HCT116 (cell line): ENCODE results near the gene AMOTL1. TPM values are rescaled to one million over a fixed set of nuclear protein-coding genes. Genes with fewer than 3 reads are reported as not detected.

Source experiments
- ATAC-seq: fragments of 200-7000 bp; cut with Tn5 transposase; 2 replicates; pipeline ENCODE4 v1.9.1; 2020; ENCODE audit warnings: mild to moderate bottlenecking, moderate library complexity
- BruUV-seq: library from RNA; stranded (reverse); fragments of 400-500 nt; replicated peaks from 2 replicates; lab custom pipeline; 2021; lab: Mats Ljungman, UMichigan
- CTCF ChIA-PET: fragments of 300-600 bp; sonication (Branson Sonifier 250); formaldehyde crosslinking; loops from one replicate; lab custom pipeline; 2021; ENCODE audit warnings: antibody characterized with exemption; lab: Charles Lee
- POLR2A ChIA-PET: fragments of 300-600, 350-600 bp; sonication (Branson Sonifier 250); formaldehyde crosslinking; loops from one replicate; lab custom pipeline; 2021; ENCODE audit warnings: antibody characterized with exemption; lab: Charles Lee
- RAD21 ChIA-PET, 2 experiments: fragments of 300-600 bp; sonication (Branson Sonifier 250); formaldehyde crosslinking; loops; one replicate each; lab custom pipeline; 2023; ENCODE audit warnings: low total read pairs in 2 of 2; ENCODE audit not compliant: uncharacterized antibody in 2 of 2, unreplicated experiment in 2 of 2, low non-redundant PET in 1 of 2; lab: Charles Lee
- DNase-seq: peaks from one replicate; pipeline ENCODE4 v3.0.0-alpha.2; 2010; ENCODE audit warnings: low read depth, low spot score
- H2AFZ ChIP-seq: fragments of 200-600 bp; shearing (Covaris generic), sonication (generic); 2 replicates; pipeline ENCODE4 v1.6.1; 2017; ENCODE audit warnings: low read depth, mixed run types, mixed read lengths, antibody characterized with exemption, low read length; ENCODE audit not compliant: poor library complexity, severe bottlenecking
- H3K27ac ChIP-seq: 2 replicates; pipeline ENCODE4 v1.5.1; 2012; ENCODE audit warnings: low read depth, low read length
- H3K27me3 ChIP-seq: fragments of 200-600 bp; sonication (generic); 2 replicates; pipeline ENCODE4 v1.6.1; 2016; ENCODE audit warnings: mixed run types, low read length, mixed read lengths; ENCODE audit not compliant: insufficient read depth
- H3K36me3 ChIP-seq, 2 experiments: fragments of 200-500 bp in 1 of 2; fragments of 200-600 bp in 1 of 2; sonication (Bioruptor generic) in 1 of 2; sonication (generic) in 1 of 2; 2 replicates each; pipeline versions ENCODE4 v1.5.1 to v1.6.1; 2014 to 2016; ENCODE audit warnings: low read length in 2 of 2, inconsistent platforms in 1 of 2, mixed read lengths in 1 of 2, mixed run types in 1 of 2; ENCODE audit not compliant: insufficient read depth in 2 of 2, control insufficient read depth in 1 of 2
- H3K4me1 ChIP-seq, 2 experiments: fragments of 200-600 bp in 1 of 2; sonication (generic) in 1 of 2; 2 replicates each; pipeline versions ENCODE4 v1.5.1 to v1.6.1; 2012 to 2017; ENCODE audit warnings: low read length in 2 of 2, inconsistent platforms in 1 of 2, mild to moderate bottlenecking in 1 of 2, mixed read lengths in 1 of 2, mixed run types in 1 of 2, moderate library complexity in 1 of 2; ENCODE audit not compliant: insufficient read depth in 2 of 2, control insufficient read depth in 1 of 2
- H3K4me2 ChIP-seq: fragments of 200-600 bp; sonication (generic); 2 replicates; pipeline ENCODE4 v1.6.1; 2017; ENCODE audit warnings: mixed run types, low read length, mixed read lengths
- H3K4me3 ChIP-seq, 2 experiments: fragments of 200-600 bp in 1 of 2; sonication (generic) in 1 of 2; replicated peaks in 1 of 2; 2 replicates each; pipeline ENCODE4 v1.5.1; 2011 to 2016; ENCODE audit warnings: low read length in 2 of 2, control low read depth in 1 of 2, low read depth in 1 of 2, mild to moderate bottlenecking in 1 of 2, mixed read lengths in 1 of 2, mixed run types in 1 of 2
- H3K79me2 ChIP-seq: fragments of 200-600 bp; sonication (generic); 2 replicates; pipeline ENCODE4 v1.6.1; 2017; ENCODE audit warnings: mild to moderate bottlenecking, mixed run types, low read length, moderate library complexity, mixed read lengths; ENCODE audit not compliant: insufficient read depth
- H3K9ac ChIP-seq: fragments of 200-600 bp; sonication (generic); 2 replicates; pipeline ENCODE4 v1.6.1; 2016; ENCODE audit warnings: low read length, mixed read lengths
- H3K9me2 ChIP-seq: fragments of 200-600 bp; sonication (generic), shearing (Covaris generic); 2 replicates; pipeline ENCODE4 v1.6.1; 2017; ENCODE audit warnings: mixed run types, mild to moderate bottlenecking, moderate library complexity; ENCODE audit not compliant: insufficient read depth
- H3K9me3 ChIP-seq, 2 experiments: fragments of 200-500 bp in 1 of 2; fragments of 200-600 bp in 1 of 2; sonication (Bioruptor generic) in 1 of 2; sonication (generic) in 1 of 2; 2 replicates each; pipeline ENCODE4 v1.6.1; 2014 to 2017; ENCODE audit warnings: low read length in 2 of 2, mixed read lengths in 2 of 2, inconsistent platforms in 1 of 2, low read depth in 1 of 2, mild to moderate bottlenecking in 1 of 2, mixed run types in 1 of 2, moderate library complexity in 1 of 2; ENCODE audit not compliant: control insufficient read depth in 1 of 2, insufficient read depth in 1 of 2
- H4K20me1 ChIP-seq: fragments of 200-600 bp; sonication (generic), shearing (Covaris generic); 2 replicates; pipeline ENCODE4 v1.6.1; 2017; ENCODE audit warnings: mixed run types, mild to moderate bottlenecking, moderate library complexity; ENCODE audit not compliant: insufficient read depth
- CBX3 ChIP-seq: IDR thresholded peaks from 2 replicates; pipeline ENCODE4 v1.6.1; 2012; ENCODE audit warnings: low read depth
- CEBPB ChIP-seq: IDR thresholded peaks from 2 replicates; pipeline ENCODE4 v1.6.1; 2012; ENCODE audit warnings: low read depth
- EGR1 ChIP-seq: IDR thresholded peaks from 2 replicates; pipeline ENCODE4 v1.6.1; 2012; ENCODE audit warnings: low read depth
- ELF1 ChIP-seq: IDR thresholded peaks from 2 replicates; pipeline ENCODE4 v1.6.1; 2012; ENCODE audit warnings: low read depth, borderline replicate concordance
- FOSL1 ChIP-seq: IDR thresholded peaks from 2 replicates; pipeline ENCODE4 v1.6.1; 2012; ENCODE audit warnings: low read depth
- POLR2A ChIP-seq: IDR thresholded peaks from 2 replicates; pipeline ENCODE4 v1.7.0; 2011; ENCODE audit warnings: borderline replicate concordance; ENCODE audit not compliant: insufficient read depth, insufficient read length; ENCODE audit errors: extremely low read depth
- POLR2AphosphoS5 ChIP-seq: IDR thresholded peaks from 2 replicates; pipeline ENCODE4 v1.6.1; 2011; ENCODE audit warnings: mild to moderate bottlenecking, low read depth, low read length, moderate library complexity
- RAD21 ChIP-seq: IDR thresholded peaks from 2 replicates; pipeline ENCODE4 v1.6.1; 2012; ENCODE audit warnings: low read depth, mild to moderate bottlenecking
- SIN3A ChIP-seq: IDR thresholded peaks from 2 replicates; pipeline ENCODE4 v1.6.1; 2012; ENCODE audit warnings: low read depth
- SP1 ChIP-seq: IDR thresholded peaks from 2 replicates; pipeline ENCODE4 v1.6.1; 2012; ENCODE audit warnings: low read depth
- SRF ChIP-seq: IDR thresholded peaks from 2 replicates; pipeline ENCODE4 v1.6.1; 2012; ENCODE audit warnings: low read depth
- TCF7L2 ChIP-seq: IDR thresholded peaks from 2 replicates; pipeline ENCODE4 v1.7.0; 2011; ENCODE audit warnings: borderline replicate concordance, inconsistent platforms; ENCODE audit not compliant: insufficient read depth, insufficient read length; ENCODE audit errors: extremely low read depth
- YY1 ChIP-seq: IDR thresholded peaks from 2 replicates; pipeline ENCODE4 v1.6.1; 2011; ENCODE audit warnings: low read length, low read depth, moderate library complexity, mild to moderate bottlenecking; ENCODE audit not compliant: insufficient replicate concordance; ENCODE audit errors: extremely low read depth
- ZFX ChIP-seq: fragments of 450-650 bp; IDR thresholded peaks from 2 replicates; pipeline ENCODE4 v1.6.1; 2017
- ZNF274 ChIP-seq: fragments of 200-500 bp; sonication (Bioruptor generic); IDR thresholded peaks from 2 replicates; pipeline ENCODE4 v1.6.1; 2014; ENCODE audit warnings: mild to moderate bottlenecking, low read depth, low read length, inconsistent platforms
- intact Hi-C: fragments of 100-400 bp; cut with micrococcal nuclease; formaldehyde crosslinking; loops from 2 replicates; pipeline ENCODE4 v1.10.0; 2022
- total RNA-seq: library from RNA; stranded (reverse); gene quantifications from one replicate; pipeline ENCODE4 v1.2.1, GENCODE V29; 2021; ENCODE audit not compliant: unreplicated experiment
- TF ChIP-seq, protein P1 (sequence below): IDR thresholded peaks from 2 replicates; pipeline ENCODE4 v1.6.1; 2011; ENCODE audit warnings: mild to moderate bottlenecking, low read length, moderate library complexity; ENCODE audit not compliant: insufficient replicate concordance; ENCODE audit errors: extremely low read depth
- TF ChIP-seq, protein P2 (sequence below), 3 experiments: fragments of 200-600 bp in 1 of 3; sonication (generic) in 1 of 3; IDR thresholded peaks in 2 of 3; conservative IDR thresholded peaks in 1 of 3; 2 replicates each; pipeline ENCODE4 v1.5.1; 2012 to 2017; ENCODE audit warnings: low read depth in 2 of 3, low read length in 2 of 3, antibody characterized with exemption in 1 of 3, borderline replicate concordance in 1 of 3, control low read depth in 1 of 3, mild to moderate bottlenecking in 1 of 3, mixed read lengths in 1 of 3, mixed run types in 1 of 3, moderate library complexity in 1 of 3; ENCODE audit not compliant: insufficient read depth in 1 of 3
- TF ChIP-seq, protein P3 (sequence below): IDR thresholded peaks from 2 replicates; pipeline ENCODE4 v1.6.1; 2012
- TF ChIP-seq, protein P4 (sequence below): IDR thresholded peaks from 2 replicates; pipeline ENCODE4 v1.6.1; 2012; ENCODE audit warnings: low read depth

The AMOTL1 gene
- total RNA-seq, 1 experiment from 2014 or later = 27.6 TPM

DNA sequence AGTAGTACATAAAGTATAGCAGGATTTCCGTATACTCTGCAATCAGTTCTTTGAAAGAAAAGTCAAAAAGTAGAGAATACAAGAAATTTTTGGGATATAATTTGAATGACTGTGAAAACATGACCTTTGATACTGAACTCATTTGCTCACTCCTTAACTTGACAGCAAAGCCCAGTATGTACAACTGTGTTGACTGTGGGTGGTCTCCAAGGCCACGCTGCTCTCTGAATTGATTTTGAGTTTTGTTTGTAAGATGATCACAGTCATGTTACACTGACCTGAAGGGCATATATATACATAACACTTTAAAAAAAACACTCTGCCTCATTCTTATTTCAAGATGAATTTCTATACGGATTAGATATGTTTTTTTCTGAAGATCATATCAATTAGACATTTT lies 9.5 kb upstream of the AMOTL1 start (continued):
- TF ChIP-seq RAD21 = no peak
- no peak for TF ChIP-seq POLR2A
- TF ChIP-seq SP1 = no peak
- TF ChIP-seq TCF7L2 = no peak
- no peak for TF ChIP-seq ZFX
- no peak for TF ChIP-seq CBX3
- no peak for TF ChIP-seq YY1
- TF ChIP-seq CEBPB = no peak
- TF ChIP-seq EGR1 = no peak

DNA sequence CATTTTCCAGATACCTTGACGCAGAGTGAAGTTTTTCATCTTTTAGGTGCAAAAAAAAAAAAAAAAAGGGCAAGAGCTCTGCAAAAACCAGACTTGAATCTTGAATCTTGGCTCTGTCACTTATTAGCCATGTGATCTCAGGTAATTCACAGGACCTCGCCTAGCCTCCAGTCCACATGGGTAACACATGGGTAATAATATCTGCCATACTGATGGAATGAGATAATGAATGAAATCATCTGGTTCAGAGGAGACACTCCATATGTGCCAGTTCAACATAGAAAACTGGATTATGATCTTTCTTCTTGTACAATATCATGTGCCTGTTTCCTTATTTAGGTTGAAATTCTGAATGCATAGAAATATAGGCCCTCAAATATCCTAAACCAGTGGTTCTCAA lies 8.6 kb upstream of the AMOTL1 start:
- no peak overlapping the region for H3K27ac ChIP-seq
- no peak overlapping the region for H2AFZ ChIP-seq
- H3K36me3 ChIP-seq = no peaks in the 10 kb centered on the region
- no peaks in the 10 kb centered on the region for H3K9me3 ChIP-seq
- no peaks in the 10 kb centered on the region for H3K9me2 ChIP-seq
- H3K4me3 ChIP-seq = no peak overlapping the region
- H3K9ac ChIP-seq = no peak overlapping the region
- intact Hi-C loops = no loop called here
- no peaks in the 10 kb centered on the region; a peak in 1 of 4 replicates for H3K4me1 ChIP-seq
- BruUV-seq = no TSS peak
- POLR2A ChIA-PET = interaction anchor here (0.6 kb wide), 1 partner anchor 300 kb away, joined by 3 read pairs; no protein-coding TSS in a partner anchor
- no peak for DNase-seq
- RAD21 ChIA-PET = no interaction called here
- CTCF ChIA-PET = interaction anchor here (0.7 to 1.5 kb wide), 2 partner anchors 21 to 136 kb away, joined by 3 to 4 read pairs; no protein-coding TSS in a partner anchor
- no peak for ATAC-seq
- H4K20me1 ChIP-seq = no peaks in the 10 kb centered on the region
- H3K27me3 ChIP-seq = no peaks in the 10 kb centered on the region
- no peak overlapping the region for H3K4me2 ChIP-seq
- H3K79me2 ChIP-seq = no peaks in the 10 kb centered on the region
- TF ChIP-seq CBX3 = no peak
- TF ChIP-seq, protein P1, sequence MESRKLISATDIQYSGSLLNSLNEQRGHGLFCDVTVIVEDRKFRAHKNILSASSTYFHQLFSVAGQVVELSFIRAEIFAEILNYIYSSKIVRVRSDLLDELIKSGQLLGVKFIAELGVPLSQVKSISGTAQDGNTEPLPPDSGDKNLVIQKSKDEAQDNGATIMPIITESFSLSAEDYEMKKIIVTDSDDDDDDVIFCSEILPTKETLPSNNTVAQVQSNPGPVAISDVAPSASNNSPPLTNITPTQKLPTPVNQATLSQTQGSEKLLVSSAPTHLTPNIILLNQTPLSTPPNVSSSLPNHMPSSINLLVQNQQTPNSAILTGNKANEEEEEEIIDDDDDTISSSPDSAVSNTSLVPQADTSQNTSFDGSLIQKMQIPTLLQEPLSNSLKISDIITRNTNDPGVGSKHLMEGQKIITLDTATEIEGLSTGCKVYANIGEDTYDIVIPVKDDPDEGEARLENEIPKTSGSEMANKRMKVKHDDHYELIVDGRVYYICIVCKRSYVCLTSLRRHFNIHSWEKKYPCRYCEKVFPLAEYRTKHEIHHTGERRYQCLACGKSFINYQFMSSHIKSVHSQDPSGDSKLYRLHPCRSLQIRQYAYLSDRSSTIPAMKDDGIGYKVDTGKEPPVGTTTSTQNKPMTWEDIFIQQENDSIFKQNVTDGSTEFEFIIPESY = no peak
- TF ChIP-seq ZNF274 = no peak
- TF ChIP-seq, protein P2, sequence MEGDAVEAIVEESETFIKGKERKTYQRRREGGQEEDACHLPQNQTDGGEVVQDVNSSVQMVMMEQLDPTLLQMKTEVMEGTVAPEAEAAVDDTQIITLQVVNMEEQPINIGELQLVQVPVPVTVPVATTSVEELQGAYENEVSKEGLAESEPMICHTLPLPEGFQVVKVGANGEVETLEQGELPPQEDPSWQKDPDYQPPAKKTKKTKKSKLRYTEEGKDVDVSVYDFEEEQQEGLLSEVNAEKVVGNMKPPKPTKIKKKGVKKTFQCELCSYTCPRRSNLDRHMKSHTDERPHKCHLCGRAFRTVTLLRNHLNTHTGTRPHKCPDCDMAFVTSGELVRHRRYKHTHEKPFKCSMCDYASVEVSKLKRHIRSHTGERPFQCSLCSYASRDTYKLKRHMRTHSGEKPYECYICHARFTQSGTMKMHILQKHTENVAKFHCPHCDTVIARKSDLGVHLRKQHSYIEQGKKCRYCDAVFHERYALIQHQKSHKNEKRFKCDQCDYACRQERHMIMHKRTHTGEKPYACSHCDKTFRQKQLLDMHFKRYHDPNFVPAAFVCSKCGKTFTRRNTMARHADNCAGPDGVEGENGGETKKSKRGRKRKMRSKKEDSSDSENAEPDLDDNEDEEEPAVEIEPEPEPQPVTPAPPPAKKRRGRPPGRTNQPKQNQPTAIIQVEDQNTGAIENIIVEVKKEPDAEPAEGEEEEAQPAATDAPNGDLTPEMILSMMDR (IDR thresholded peaks at IDR 0.05 in 2 of 3, conservative IDR thresholded peaks at IDR 0.05 in 1 of 3; ENCODE audit: borderline replicate concordance in 1 of 3, insufficient read depth in 1 of 3, low read depth in 2 of 3, low read length in 2 of 3) = no peak
- TF ChIP-seq EGR1 = no peak
- no peak for TF ChIP-seq ELF1
- TF ChIP-seq, protein P3, sequence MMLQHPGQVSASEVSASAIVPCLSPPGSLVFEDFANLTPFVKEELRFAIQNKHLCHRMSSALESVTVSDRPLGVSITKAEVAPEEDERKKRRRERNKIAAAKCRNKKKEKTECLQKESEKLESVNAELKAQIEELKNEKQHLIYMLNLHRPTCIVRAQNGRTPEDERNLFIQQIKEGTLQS = no peak
- TF ChIP-seq POLR2A = no peak
- TF ChIP-seq SIN3A = no peak
- TF ChIP-seq RAD21 = no peak
- TF ChIP-seq POLR2AphosphoS5 = no peak
- TF ChIP-seq SRF = no peak
- TF ChIP-seq, protein P4, sequence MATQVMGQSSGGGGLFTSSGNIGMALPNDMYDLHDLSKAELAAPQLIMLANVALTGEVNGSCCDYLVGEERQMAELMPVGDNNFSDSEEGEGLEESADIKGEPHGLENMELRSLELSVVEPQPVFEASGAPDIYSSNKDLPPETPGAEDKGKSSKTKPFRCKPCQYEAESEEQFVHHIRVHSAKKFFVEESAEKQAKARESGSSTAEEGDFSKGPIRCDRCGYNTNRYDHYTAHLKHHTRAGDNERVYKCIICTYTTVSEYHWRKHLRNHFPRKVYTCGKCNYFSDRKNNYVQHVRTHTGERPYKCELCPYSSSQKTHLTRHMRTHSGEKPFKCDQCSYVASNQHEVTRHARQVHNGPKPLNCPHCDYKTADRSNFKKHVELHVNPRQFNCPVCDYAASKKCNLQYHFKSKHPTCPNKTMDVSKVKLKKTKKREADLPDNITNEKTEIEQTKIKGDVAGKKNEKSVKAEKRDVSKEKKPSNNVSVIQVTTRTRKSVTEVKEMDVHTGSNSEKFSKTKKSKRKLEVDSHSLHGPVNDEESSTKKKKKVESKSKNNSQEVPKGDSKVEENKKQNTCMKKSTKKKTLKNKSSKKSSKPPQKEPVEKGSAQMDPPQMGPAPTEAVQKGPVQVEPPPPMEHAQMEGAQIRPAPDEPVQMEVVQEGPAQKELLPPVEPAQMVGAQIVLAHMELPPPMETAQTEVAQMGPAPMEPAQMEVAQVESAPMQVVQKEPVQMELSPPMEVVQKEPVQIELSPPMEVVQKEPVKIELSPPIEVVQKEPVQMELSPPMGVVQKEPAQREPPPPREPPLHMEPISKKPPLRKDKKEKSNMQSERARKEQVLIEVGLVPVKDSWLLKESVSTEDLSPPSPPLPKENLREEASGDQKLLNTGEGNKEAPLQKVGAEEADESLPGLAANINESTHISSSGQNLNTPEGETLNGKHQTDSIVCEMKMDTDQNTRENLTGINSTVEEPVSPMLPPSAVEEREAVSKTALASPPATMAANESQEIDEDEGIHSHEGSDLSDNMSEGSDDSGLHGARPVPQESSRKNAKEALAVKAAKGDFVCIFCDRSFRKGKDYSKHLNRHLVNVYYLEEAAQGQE = no peak
- no peak for TF ChIP-seq ZFX
- TF ChIP-seq FOSL1 = no peak
